HAP-1 (cell line): ENCODE measurements around the gene PPP1R11.

Source experiments
- DNase-seq, 2 experiments: peaks; one replicate each; pipeline ENCODE4 v3.0.0-alpha.2; 2016 to 2020; ENCODE audit warnings: low spot score in 2 of 2
- H3K27me3 ChIP-seq: fragments of 250-450 bp; sonication (Bioruptor Pico); 2 replicates; pipeline ENCODE4 v1.5.1; 2020; ENCODE audit warnings: low read depth, mild to moderate bottlenecking, moderate library complexity
- H3K36me3 ChIP-seq: fragments of 250-450 bp; sonication (Bioruptor Pico); replicated peaks from 2 replicates; pipeline ENCODE4 v1.5.1; 2020; ENCODE audit warnings: mild to moderate bottlenecking
- H3K4me1 ChIP-seq: fragments of 250-450 bp; sonication (Bioruptor Pico); 2 replicates; pipeline ENCODE4 v1.5.1; 2020; ENCODE audit warnings: mild to moderate bottlenecking
- H3K4me3 ChIP-seq: fragments of 250-450 bp; sonication (Bioruptor Pico); 2 replicates; pipeline ENCODE4 v1.5.1; 2020; ENCODE audit warnings: mild to moderate bottlenecking, moderate library complexity
- H3K9me3 ChIP-seq: fragments of 250-450 bp; sonication (Bioruptor Pico); 2 replicates; pipeline ENCODE4 v1.5.1; 2020; ENCODE audit warnings: mild to moderate bottlenecking, moderate library complexity
- in situ Hi-C: fragments of 300-500 bp; cut with MboI; formaldehyde crosslinking; loops from 3 replicates; pipeline ENCODE4 v1.14.3; 2020; ENCODE audit warnings: low sequenced_read_pairs, inconsistent platforms, mixed read lengths

PPP1R11 gene

DNA sequence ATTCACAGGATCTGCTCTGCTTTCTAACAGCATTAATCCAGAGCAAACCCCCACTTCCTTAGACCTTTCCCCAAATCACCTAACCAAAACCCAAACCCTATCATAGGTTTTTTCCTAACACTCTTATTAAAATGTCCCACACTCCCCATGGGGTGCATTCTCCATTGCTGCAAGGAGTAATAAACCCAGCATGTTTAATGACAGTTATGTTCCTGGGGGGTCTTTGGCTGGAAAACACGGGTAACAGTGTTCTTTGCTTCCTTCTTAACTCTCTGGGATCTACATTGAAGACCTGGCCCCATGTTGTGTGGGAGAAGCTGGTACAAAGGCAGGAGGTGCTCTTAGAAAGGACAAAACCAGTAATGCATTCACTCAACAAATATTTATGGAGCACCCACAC, 29.8 kb downstream of the PPP1R11 start:
- in situ Hi-C loops = no loop called here
- H3K9me3 ChIP-seq = no peaks in the 10 kb centered on the region
- H3K4me1 ChIP-seq = peaks cover 13% of the 10 kb centered on the region
- no peaks in the 10 kb centered on the region for H3K36me3 ChIP-seq
- no peak overlapping the region for H3K4me3 ChIP-seq
- DNase-seq = no peak
- H3K27me3 ChIP-seq = peaks cover 13% of the 10 kb centered on the region

DNA sequence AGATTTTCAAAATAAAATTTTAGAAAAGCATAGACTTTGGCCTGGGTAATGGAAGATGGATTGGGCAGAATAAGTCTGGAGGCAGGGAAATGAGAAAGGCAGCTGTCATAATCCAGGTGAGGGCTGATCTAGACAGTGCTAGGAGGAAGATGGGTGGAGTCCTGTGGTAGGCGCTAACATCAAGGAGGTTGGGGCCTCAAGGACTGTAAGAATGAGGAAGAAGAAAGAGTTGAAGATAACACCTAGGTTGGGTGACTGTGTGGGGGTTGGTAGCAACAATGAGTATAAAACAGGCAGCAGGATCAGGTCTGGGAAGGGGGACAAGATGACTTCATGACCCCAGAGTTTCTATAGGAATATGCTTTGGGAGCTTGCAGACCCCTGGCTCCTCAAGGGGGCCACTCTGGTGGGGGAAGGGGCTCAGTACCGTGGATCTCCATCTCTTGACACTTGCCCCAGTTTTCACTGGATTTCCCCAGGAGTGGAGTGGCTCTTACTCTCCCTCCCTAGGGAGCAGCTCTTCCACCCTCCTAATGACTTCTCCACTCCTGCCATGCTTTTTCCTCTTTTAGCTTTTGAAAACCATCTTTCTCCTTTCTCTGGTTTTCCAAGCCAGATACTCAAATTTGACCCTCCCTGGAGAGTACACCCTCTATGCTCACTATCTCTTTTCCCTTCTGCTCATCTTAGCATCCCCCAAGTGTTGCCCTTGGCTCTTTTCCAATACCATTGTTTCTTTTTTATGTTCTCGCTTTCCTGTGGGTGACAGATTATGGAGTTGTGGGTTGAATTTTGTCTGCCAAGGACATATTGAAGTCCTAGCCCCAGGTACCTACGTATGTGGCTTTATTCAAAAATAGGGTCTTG, 31.1 kb downstream of the PPP1R11 start:
- H3K4me3 ChIP-seq = no peak overlapping the region
- H3K9me3 ChIP-seq = no peaks in the 10 kb centered on the region
- no peaks in the 10 kb centered on the region for H3K36me3 ChIP-seq
- DNase-seq = no peak
- H3K4me1 ChIP-seq = peaks cover 21% of the 10 kb centered on the region
- peaks cover 13% of the 10 kb centered on the region for H3K27me3 ChIP-seq
- in situ Hi-C loops = no loop called here

DNA sequence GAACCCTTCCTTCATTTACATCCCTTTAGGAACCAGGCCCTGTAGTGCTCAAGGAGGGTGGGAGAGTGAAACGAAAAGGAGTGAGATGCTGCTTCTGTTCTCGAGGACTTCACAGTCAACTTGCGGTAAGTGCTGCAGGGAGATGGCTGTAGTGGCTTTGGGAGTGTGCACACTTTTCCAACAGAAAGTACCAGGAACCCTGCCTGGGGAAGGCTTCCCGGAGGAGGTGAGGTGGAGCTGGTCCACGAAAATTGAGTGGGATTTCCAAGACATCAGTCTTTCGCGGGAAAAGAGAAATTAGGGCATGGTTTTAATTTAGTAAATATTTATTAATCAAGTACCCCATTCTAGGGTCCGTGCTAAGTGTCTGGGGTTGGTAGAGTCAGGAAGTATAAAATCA, 33.2 kb downstream of the PPP1R11 start:
- Histone ChIP-seq H3K36me3 (no peaks in the 10 kb centered on the region), H3K4me1 (peaks cover 24% of the 10 kb centered on the region), H3K27me3 (no peaks in the 10 kb centered on the region), H3K9me3 (no peaks in the 10 kb centered on the region), H3K4me3 (no peak overlapping the region)
- no peak for DNase-seq
- in situ Hi-C loops = no loop called here

DNA sequence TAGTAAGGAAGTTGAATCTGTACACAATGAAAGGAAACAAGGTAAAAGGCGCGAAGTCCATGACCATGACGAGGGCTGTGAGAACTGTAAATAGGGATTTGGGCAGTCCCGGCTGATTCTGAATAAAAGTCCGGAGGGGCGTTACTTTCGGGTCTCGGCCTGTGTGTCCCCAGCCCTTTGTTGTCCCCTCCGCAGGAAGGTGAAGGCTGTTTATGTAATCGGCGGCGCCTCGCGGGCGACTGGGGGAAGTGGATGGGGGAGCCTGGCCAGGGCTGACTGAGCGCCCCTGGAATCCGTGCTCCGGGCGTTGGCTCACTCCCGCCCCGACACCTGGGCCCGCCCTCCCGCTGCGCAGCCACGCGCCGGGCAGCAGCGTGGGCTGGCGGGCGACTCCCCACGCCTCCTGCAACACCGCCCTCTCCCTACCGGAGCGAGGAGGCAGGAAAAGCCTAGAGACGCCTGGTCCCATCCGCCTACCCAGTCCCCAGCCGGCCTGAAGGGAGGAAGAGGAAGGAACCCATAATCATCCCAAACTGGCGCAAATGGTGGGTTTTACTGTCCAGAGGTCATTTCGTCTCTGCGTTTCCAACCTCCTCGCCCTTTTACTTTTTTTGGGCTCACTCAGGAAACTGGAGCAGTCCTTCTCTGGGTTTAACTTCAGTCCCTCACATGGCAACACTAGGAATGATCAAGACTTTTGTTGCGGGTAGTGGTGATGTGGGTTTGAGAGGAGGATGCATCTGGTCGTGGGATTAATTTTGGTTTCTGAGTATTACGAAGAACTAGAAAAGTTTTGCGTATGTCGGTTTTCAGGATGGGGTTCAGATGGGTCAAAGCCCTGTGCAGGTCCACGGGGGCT, 33.8 kb downstream of the PPP1R11 start:
- H3K36me3 ChIP-seq = no peaks in the 10 kb centered on the region
- H3K9me3 ChIP-seq = no peaks in the 10 kb centered on the region
- H3K27me3 ChIP-seq = no peaks in the 10 kb centered on the region
- peak in 1 of 2 experiments; percentile 22 for DNase-seq
- in situ Hi-C loops = no loop called here
- no peak overlapping the region for H3K4me3 ChIP-seq
- H3K4me1 ChIP-seq = peaks cover 24% of the 10 kb centered on the region

DNA sequence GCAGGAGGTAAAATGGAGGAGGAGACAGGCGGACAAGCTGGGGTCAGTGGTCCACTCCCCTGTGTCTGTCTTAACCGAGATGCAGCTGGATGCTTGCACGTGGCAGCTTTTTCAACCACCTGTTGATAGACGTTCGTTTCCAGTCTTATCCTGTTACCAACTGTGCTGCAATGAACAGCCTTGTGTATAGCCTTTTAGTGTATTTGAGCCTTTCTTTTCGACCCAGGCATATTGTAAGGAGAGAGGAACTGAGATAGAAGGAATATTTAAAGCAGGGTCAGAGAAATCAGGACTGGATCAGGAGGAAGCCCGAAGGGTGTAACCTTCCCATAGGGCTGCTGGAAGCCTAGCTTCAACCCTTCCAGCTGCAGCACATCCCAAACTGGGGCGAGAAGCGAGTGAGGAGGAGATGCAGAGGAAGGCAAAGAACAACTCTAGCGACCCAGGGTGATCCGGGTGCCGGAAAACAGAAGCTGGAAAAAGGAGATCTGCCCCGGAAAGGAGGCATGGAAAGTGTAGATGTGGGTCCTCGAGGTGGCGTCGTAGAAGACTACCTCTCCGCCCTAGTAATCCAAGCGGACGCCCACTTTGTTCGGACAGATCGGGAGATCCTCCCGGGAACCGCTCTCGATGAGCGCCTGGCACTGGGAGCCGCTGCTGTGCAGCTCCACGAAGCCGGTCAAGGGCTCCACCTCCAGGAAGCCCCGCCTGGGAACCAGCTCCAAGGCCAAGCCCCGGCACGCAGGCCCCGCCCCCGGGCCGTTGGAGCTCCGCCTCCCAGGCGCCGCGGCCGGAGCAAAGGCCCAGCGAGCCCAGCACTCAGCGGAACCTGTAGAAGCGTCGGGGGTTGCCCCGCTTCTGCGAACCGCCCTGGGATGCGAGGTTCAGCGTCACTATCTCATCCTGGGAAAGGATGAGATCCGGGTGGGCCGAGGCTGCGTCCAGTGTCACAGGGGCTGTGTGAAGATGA, 34.7 kb downstream of the PPP1R11 start:
- DNase-seq = peak; percentile 87 to 94
- in situ Hi-C loops = no loop called here
- Histone ChIP-seq H3K36me3 (no peaks in the 10 kb centered on the region), H3K27me3 (no peaks in the 10 kb centered on the region), H3K9me3 (no peaks in the 10 kb centered on the region), H3K4me3 (peak overlapping the region; percentile 22), H3K4me1 (peaks cover 24% of the 10 kb centered on the region)

DNA sequence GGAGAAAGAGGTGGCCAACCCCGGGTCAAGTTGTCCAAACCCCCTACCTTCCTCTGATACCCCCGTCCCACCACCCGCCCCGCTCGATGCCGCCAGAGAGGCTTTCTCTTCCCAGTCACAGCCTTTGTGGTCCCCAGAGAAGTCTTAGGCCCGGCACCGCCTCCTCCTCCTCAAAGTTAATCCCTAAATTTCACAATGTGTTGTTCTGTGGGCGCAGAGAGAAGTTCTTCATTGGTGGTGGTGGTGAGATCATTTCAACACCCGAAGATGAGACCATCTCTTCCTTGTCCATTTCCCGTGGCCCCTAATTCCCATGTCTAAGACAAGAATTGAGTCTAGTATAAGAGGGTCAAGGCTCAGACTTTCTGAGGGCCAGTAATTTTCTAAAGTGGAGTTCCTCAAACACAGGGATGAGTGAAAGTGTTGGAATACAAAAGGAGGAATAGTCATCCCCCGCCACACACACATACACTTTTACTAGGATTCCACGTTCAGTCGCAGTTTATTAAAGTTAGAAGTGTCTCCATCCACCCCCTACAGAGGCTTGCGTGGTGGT, 35.5 kb downstream of the PPP1R11 start:
- in situ Hi-C loops = no loop called here
- Histone ChIP-seq H3K36me3 (no peaks in the 10 kb centered on the region), H3K9me3 (no peaks in the 10 kb centered on the region), H3K4me1 (peaks cover 24% of the 10 kb centered on the region), H3K4me3 (peak overlapping the region; percentile 22), H3K27me3 (no peaks in the 10 kb centered on the region)
- peak in 1 of 2 experiments; percentile 35 for DNase-seq

DNA sequence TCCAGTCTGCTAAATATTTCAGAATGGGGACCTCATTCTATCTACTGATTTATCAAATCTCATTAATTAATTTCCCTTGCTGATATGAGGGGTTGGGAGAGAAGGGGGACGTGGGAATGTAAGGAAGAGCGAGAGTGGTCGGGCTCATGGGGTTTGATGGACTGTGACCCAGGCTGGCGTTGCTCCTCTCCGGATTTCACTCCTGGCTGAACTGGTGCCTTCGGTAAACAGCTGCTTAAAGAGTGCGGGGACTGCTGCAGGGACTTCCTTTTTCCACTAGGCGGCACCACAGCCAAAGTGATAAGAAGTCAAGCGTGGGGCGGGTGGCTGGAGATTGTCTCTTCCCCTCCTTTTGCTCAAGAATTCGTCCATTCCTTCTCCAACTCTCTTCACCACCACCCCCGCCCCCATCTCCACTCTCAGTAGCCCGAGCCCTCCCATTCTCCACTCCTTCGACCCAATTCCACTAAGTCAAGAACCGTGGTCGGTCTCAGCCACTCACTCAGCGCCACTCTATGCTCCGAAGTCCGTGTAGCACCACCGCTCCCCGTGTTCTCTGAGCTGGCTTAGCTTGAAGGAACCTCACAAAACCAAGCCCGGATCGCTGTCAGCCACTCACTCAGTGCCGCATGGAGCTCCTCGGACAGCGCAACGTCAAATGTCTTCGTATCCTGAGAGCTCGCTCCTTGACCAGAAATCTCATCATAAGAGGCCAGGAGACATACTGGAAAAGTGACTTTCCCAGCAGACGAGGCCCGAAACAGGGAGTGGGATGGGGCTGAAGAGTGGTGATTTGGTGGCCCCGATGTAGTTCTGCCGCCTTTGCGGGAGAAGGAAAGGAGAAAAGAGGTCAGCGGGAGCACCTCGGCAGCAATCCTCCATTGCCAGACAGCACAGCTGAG, 36.2 kb downstream of the PPP1R11 start:
- no peaks in the 10 kb centered on the region for H3K36me3 ChIP-seq
- no peaks in the 10 kb centered on the region for H3K27me3 ChIP-seq
- H3K4me3 ChIP-seq = peak overlapping the region; percentile 10
- peak; percentile 76 to 90 for DNase-seq
- H3K4me1 ChIP-seq = peaks cover 24% of the 10 kb centered on the region
- H3K9me3 ChIP-seq = no peaks in the 10 kb centered on the region
- in situ Hi-C loops = no loop called here

DNA sequence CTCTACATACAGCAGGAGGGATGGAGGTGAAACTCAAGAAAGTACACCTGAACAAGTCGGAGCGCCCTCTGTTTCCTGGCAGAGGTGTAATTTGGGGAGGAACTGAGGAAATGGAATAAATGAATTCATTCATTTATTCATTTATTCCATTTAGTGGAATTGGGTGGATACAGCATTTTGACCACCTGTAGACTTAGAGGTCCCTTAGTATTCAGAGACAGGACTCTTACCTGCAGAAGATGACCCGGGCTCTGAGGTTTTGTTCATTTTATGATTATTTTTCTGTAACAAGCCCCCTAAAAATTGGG, 36.8 kb downstream of the PPP1R11 start:
- no peak overlapping the region for H3K4me3 ChIP-seq
- H3K9me3 ChIP-seq = no peaks in the 10 kb centered on the region
- H3K4me1 ChIP-seq = peaks cover 24% of the 10 kb centered on the region
- in situ Hi-C loops = no loop called here
- no peak for DNase-seq
- no peaks in the 10 kb centered on the region for H3K36me3 ChIP-seq
- no peaks in the 10 kb centered on the region for H3K27me3 ChIP-seq

DNA sequence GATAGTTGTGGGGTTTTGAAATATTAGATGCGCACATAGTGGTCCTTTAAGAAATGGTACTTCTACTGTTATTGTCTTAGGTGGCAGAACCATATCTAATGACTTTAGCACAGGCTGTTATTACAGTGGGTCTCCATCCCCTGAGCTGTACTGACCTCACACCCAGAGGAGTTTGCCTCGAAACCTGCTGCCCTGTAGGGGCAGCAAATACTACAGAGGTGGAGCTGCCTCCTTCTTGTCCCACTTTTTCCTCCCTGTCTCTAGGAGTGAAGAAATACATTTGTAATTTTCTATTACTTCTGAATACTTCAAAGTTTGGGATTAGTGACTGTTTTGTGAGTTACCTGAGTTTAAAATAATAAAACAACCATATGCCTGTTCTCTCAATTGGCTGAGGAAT, 37.7 kb downstream of the PPP1R11 start:
- no peak for DNase-seq
- no peak overlapping the region for H3K4me3 ChIP-seq
- in situ Hi-C loops = no loop called here
- no peaks in the 10 kb centered on the region for H3K36me3 ChIP-seq
- H3K27me3 ChIP-seq = no peaks in the 10 kb centered on the region; the same call in 1 of the 2 replicates
- H3K4me1 ChIP-seq = peaks cover 24% of the 10 kb centered on the region
- no peaks in the 10 kb centered on the region for H3K9me3 ChIP-seq

DNA sequence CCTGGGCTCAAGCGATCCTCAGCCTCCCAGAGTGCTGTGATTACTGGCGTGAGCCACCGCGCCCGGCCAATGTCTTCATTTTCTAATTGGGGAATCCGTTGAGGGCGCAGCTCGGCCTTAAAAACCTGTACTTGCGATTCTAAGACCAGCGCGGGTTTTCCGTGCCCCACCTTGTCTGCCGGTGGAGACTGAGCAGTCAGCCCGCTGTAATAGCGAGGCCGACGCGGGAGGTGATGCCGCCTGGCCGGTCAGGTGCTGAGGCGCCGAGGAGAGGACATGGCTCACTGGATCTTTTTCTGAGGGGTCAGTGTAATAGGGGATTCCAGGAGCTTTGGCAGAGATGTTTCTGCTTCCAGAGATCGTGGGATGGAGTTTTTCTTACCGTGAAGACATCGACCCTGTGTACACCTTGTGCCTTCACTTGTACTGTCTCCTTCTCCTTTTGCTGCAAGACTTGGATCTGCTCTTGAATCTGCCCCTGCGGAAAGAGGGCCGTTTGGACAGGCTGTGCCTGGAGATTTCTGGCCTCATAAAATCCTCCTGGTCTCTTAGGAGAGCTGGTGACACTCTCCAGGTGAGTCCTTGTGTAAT, 44.4 kb downstream of the PPP1R11 start:
- H3K36me3 ChIP-seq = no peaks in the 10 kb centered on the region
- no peak for DNase-seq
- H3K9me3 ChIP-seq = no peaks in the 10 kb centered on the region
- no peaks in the 10 kb centered on the region for H3K4me1 ChIP-seq
- H3K4me3 ChIP-seq = no peak overlapping the region
- in situ Hi-C loops = no loop called here
- H3K27me3 ChIP-seq = peaks cover 32% of the 10 kb centered on the region

DNA sequence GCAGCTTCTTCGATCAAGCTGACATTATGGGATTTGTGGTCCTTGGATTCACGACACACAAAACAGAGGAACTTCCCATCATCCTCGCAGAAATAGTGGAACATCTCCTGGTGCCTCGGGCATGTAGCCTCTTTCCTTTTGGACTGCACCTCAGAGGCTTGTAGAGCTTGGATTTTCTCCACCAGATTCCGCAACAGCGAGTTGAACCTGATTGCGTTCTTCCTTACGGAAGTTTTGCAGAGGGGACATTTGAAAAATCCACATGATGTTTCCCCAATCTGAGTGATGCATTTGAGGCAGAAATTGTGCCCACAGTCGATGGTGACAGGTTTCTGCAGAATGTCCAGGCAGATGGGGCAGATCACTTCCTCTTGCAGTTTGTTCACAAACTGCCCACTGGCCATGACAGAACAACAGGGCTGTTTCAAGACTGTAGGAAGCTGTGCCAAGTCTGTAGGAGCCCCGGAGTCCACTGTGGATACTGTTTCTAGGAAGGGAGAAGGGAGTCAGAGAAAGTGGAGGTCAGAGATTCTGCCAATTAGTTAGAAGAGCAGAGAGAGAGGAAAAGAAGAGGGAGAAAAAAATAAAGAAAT, 45.5 kb downstream of the PPP1R11 start:
- DNase-seq = no peak
- H3K4me1 ChIP-seq = no peaks in the 10 kb centered on the region
- in situ Hi-C loops = no loop called here

More for the DNA sequence above, 45.5 kb downstream of the PPP1R11 start:
- no peak overlapping the region for H3K4me3 ChIP-seq
- H3K9me3 ChIP-seq = no peaks in the 10 kb centered on the region
- no peaks in the 10 kb centered on the region for H3K36me3 ChIP-seq
- H3K27me3 ChIP-seq = peaks cover 32% of the 10 kb centered on the region
